ENCODE data around the gene DBI.
"Not testable (repeated sequence)": the region's sequence is repeated elsewhere in the genome, so short reads cannot be mapped to it uniquely, and the experiment has no call there.

The DBI gene

GRCh38 chr2:119402645-119403560 lies 36.1 kb downstream of the DBI start:
- DNase-seq, result no peak

- not testable (repeated sequence) for DNase-seq
These were observed 36.8 kb downstream of the DBI start for GRCh38 chr2:119403618-119404017.

- no peak for DNase-seq
These were observed 38.4 kb downstream of the DBI start for GRCh38 chr2:119405151-119405550.

- DNase-seq, result peak; percentile 64
These were observed 40.8 kb downstream of the DBI start for GRCh38 chr2:119407430-119408220.

DNA sequence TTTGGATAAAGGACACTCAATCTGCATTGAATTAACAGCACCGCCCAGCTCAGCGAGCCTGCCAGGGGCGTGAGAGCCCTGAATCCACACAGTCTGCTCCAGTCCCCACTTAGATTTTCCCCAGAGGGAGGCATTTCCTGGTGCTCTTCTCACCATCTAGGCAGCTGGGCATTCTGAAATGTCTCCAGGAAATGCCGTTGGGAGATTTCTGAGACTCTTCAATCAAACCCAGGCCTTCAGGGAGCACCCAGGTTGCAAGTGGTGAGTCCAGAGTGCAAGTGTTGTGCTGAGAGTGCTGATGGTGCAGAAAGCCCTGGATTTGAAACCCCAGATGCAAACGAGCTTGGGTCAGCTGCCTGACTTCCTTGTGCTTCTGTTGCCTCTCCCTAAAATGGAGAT lies 41.4 kb downstream of the DBI start:
- DNase-seq, result no peak

GRCh38 chr2:119409506-119409905 lies 42.7 kb downstream of the DBI start:
- DNase-seq, result no peak

DNA sequence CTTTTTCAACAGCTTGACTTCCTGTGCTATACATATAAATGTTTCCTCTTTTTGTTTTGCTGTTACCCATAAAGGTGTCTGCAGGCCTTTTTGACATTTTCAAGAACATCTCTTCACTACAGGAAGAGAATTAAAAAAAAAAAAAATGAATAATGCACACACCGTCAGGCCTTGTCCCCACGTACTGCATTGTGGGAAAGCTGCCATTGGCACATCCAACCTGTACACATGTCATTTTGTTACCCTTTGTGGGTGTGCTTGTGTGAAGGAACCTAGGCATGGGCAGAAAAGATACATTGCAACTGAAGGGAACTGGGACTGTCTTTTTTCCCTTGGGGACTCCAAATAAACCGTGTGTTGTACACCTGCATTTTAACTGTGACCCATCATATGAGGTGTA lies 48.1 kb downstream of the DBI start:
- DNase-seq, result no peak

- no peak for DNase-seq
These were observed 48.9 kb downstream of the DBI start for GRCh38 chr2:119415630-119416029.

DNA sequence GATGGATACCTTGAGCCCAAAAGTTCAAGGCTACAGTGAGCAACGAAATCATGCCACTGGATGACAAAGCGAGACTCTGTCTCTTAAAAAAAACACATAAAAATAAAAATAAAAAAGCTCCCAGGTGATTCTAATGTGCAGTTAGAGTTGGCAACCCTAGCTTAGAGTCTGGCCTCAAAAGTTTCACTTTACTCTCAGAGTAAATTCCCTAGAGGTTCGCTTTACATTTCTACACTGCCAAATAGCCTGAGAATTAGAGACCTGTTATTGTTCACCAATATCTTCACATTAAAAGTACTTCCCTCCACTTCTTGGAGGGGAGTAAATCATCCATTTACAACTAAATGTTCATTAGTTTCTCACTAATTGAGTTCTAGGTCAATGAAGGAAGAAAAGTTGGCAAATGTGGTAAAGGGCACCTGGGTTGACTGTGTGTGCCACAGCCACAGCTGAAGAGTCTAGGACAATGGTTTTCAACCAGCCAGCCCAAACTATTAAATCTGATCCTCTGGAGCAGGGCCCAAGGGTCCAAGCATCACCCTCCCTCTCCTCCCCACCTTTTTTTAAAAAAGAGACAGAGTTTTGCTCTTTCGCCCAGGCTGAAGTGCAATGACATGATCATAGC lies 49.6 kb downstream of the DBI start:
- no peak for DNase-seq

GRCh38 chr2:119417908-119418307 lies 51.1 kb downstream of the DBI start:
- no peak for DNase-seq

DNA sequence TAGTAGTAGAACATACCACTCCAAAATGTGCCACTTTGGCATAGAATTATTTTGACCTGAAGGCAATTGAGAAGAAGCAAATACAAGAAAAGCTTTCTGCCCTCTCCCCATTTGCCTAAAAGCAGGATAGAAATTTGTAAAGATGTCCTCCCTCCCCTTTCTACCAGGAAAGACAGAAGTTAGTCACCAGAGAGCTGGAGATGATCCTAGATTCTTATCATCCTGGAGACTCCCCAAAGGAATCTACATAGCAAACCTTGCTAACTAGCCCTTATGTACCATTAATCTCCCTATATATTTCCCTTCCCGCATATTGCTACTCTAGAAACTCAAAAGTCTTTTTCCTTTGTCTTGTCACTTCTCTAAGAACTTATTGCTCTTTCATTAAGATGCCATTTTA lies 52.3 kb downstream of the DBI start:
- DNase-seq, result no peak

DNA sequence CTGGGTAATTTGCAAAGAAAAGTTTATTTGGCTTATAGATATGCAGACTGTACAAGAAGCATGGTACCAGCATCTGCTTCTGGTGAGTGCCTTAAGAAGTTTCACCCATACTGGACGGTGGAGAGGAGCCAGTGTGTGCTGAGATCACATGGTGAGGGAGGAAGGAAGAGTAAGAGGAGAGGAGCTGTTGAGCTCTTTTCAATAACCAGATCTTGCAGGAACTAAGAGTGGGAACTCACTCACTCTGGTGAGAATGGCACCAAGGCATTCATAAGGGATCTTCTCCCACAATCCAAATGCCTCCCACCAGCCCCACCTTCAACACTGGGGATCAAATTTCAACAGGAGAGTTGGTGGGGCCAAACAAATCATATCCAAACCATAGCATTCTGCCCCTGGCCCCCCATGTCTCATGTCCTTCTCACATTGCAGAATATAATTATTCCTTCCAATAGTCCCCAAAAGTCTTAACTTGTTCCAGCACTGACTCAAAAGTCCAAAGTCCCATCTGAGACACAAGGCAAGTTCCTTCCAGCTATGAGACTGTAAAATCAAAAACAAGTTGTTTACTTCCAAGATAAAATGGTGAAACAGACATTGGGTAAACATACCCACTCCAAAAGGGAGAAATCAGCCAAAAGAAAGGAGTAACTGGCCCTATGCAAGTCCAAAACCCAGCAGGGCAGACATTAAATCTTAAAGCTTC lies 53.2 kb downstream of the DBI start:
- DNase-seq, result no peak

DNA sequence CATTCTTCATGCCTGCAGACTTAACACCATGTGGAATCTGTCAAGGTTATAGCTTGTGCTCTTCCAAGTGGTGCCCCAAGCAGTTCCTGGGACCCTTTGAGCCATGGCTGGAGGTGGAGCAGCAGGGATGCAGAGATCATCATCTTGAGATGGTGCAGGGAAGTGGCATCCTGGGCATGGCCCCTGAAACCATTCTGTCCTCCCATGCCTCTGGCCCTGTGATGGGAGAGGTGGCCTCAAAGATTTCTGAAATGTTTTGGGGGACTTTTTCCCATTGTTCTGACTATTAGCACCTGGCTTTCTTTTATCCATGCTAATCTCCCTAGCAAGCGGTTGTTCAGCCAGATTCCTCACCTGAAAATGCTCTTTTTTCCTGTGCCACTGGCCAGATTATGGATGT lies 54.5 kb downstream of the DBI start:
- no peak for DNase-seq

DNA sequence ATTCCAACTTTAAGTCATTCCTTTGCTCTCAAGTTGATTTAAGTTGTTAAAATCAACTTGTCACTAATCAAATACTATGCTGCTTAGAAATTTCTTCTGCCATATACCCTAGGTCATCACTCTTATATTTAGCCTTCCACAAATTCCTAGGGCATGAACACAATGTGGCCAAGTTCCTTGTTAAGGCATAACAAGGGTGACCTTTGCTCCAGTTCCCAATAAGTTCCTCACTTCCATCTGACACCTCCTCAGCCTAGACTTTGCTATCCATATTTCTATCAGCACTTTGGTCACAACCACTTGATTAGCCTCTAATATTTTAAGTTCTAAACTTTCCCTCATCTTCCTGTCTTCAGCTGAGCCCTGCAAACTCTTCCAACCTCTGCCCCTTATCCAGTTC lies 55.0 kb downstream of the DBI start:
- DNase-seq, result no peak

All from inflammatory macrophage treated with lipopolysaccharide for 4 hours (primary cell).